Measurements from ENCODE around the gene MFAP4.

DNA sequence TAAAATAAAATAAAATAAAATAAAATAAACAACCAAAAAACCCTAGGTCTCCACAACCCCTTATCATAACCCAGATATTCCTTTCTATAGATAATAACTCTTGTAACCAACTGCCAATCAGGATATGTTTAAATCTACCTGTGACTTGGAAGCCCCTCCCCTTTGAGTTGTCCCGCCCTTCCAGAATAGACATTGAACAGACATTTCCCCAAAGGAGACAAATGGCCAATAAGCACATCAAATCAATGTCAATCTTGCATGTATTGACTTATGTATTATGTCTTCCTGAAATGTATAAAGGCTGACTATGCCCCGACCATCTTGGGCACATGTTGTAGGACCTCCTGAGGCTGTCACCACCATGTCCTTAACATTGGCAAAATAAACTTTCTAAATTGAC, 10.2 kb downstream of the MFAP4 start:
- TF ChIP-seq CTCF (IDR thresholded peaks at IDR 0.05; ENCODE audit: insufficient read depth, low read length, poor library complexity, severe bottlenecking) (no peak), EZH2phosphoT487 (conservative IDR thresholded peaks at IDR 0.05; ENCODE audit: low read length) (no peak)
